ENCODE data around the gene SMC3.

Gene SMC3

DNA sequence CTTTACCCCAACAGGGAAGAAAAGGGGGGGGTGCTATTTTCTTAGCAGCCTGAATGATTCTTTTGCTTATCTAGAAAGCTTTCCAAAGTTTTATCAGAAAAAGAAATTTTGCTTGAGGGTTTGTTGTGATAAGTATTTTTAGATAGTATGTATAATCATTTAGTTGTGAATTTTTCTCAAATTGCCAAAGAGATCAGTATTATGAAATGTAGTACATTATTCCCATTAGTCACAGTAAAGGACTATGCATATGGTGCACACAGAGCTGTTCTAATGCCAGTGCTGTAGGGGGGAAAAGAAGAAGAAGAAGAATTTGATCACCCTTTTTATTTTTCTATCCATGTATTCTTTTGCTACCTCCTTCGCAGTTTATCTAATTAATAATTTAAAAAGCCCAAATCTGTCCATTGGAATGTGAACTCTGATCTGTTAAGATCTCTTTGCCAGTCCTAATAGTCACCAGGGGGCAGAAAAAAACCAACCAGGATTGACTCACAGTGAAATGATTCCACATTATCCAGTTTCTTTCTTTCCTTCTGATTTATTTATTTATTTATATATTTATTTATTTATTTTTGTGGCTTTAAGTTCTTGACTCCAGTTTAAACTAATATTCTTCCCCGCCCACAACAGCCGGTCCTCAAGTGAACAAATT, 81.3 kb downstream of the SMC3 start:
- no peak for DNase-seq

DNA sequence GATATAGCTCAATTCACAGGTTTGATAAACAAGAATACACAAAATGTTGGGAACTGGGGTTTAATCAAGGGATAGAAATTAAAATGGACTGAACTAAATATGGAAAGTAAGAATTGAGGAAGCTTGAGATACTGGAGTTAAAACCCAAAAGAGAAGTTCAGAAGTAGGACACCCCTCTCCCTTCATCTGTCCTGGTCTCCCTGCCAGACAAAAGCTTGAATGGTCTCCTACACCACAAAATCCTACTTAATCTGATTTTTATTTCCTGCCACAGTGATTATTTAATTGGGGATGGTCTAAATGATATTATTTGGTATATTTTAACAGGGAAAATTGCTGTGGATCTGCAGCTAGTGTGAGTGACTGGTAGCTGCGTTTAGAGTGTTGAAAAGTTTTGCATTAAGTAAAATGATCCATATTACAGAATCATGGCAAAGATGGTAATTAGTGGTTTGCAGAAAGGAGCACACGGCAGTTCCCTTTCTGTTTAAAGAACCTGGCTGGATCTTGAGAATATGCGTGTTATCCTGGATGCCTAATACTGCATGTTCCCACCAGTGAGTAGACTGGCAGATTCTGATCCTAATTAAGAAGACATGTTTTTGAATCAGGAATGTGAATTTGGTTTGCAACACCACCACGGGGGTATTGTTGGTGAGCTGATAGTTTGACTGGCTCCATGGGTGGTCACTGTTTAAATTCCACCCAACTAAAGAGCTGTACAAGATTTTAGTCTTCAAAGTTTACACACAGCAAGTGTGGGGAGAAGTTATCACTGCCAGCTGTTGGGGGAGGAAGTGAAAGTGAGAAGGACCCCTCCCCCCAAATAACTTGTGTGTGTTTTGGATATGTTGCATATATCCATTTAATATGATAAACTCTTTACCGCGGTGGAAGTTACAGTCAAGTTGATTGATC, 82.1 kb downstream of the SMC3 start:
- DNase-seq, result no peak

DNA sequence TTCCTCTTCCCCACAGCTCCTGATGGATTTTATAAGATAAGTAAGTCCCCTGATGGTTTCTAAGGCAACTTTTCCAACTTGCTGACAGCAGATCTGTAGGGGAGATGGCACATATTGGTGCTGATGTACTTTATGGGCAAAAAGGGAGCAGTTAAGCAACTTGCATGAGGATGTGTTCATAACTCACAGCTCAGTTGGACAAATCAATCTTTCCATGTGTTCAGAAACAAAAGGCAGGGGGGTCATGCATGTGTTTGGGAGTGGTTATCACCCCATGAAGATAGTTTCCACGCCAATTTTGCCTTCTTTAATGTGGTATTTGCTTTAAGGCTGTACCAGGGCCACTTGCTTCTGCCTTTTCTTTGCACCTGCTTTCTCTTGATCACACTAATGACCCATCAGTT, 82.8 kb downstream of the SMC3 start:
- DNase-seq, result no peak

DNA sequence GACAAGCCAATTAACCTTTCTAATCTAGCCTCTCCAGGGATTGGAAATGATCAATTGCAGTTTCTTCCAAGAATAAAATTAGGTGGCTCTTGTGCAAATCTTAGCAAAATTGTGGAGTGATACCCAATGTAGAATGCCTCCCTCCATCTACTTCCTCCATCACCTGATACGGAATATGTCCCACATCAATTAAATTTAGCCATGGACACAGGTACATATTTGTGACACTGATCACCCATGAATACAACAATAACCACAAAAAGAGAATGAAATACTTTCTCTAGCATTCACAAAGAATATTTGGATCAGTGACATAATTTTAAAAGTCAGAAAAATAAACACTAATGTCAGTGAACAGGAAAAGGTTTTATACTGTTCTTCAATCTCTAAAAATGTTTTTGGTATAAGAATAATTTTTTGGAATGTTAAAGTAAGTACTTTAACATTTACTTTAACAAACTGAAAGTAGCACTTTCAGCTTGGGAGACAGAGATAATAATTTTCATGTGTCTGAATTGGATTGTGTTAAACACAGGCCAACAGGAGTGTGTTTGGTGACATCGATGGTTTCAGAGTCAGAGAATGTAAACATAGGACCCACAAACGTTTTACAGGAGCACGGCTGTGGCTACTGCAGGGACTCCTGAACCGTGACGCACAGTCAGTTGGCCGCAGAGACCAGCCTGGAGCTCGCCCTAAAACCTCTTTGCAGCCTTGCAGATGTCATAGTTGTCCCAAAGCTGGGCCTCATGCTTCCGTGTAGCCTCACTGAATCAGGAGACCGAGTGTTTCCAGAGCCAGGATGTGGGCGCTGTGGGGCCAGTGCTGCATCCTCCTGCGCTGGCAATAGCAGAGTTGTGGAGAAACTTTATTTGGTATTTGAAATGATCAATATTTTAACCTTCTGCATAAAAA, 83.8 kb downstream of the SMC3 start:
- DNase-seq, result peak; percentile 12

GRCh38 chr10:110652475-110653118, 85.1 kb downstream of the SMC3 start:
- DNase-seq, result no peak

All from hematopoietic multipotent progenitor cell treated with erythropoietin and hydrocortisone succinate and interleukin-3 and kit ligand, for 6 days (in vitro differentiated cells).